ENCODE data around the gene HIPK1.

GRCh38 chr1:113929750-113930498, 800 bp downstream of the HIPK1 start:
- TF ChIP-seq, protein P1, sequence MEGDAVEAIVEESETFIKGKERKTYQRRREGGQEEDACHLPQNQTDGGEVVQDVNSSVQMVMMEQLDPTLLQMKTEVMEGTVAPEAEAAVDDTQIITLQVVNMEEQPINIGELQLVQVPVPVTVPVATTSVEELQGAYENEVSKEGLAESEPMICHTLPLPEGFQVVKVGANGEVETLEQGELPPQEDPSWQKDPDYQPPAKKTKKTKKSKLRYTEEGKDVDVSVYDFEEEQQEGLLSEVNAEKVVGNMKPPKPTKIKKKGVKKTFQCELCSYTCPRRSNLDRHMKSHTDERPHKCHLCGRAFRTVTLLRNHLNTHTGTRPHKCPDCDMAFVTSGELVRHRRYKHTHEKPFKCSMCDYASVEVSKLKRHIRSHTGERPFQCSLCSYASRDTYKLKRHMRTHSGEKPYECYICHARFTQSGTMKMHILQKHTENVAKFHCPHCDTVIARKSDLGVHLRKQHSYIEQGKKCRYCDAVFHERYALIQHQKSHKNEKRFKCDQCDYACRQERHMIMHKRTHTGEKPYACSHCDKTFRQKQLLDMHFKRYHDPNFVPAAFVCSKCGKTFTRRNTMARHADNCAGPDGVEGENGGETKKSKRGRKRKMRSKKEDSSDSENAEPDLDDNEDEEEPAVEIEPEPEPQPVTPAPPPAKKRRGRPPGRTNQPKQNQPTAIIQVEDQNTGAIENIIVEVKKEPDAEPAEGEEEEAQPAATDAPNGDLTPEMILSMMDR (IDR thresholded peaks at IDR 0.05): peak in 1 of 5 experiments; percentile 24
- TF ChIP-seq POLR2A (IDR thresholded peaks at IDR 0.05): no peak
- TF ChIP-seq EP300 (IDR thresholded peaks at IDR 0.05): peak in 1 of 2 donors; percentile 18
